C4-2B (cell line): ENCODE measurements around the gene SEC22C.
A peak's percentile ranks its signal among the peaks of the same experiment; 100 is the strongest.

Source experiments
- H3K27ac ChIP-seq: fragments of 450-650 bp; 2 replicates; pipeline ENCODE4 v1.5.1; 2017
- CTCF ChIP-seq: fragments of 450-650 bp; conservative IDR thresholded peaks from 2 replicates; pipeline ENCODE4 v1.5.1; 2017; ENCODE audit warnings: mild to moderate bottlenecking
- ZFX ChIP-seq: fragments of 450-650 bp; IDR thresholded peaks from 2 replicates; pipeline ENCODE4 v1.6.1; 2017

SEC22C gene

DNA sequence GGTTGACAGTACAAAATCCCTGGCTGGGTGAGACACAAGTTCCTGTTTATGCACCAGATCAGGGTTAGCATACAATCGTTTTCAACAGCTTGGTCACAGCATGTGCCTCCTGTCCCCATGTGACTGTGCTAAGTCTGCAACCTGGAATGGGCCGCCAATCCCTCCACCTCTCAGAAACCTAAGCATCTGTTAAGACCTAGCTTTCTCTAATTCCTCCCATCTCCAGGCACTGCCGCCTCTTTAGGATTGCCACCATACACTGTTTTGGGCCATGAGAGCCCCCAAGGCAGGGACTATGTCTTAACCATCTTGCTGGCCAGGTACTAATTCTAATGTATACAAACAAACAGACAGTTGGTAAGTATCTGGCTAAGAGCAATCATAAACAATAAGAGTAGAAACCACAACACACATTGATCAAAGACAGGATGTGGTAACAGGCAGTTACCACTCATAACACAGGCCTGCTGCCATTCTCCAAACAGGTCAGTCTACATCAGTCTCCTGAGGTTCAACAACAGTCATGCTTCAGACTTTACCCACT, 25.6 kb downstream of the SEC22C start:
- no peak for TF ChIP-seq ZFX
- TF ChIP-seq CTCF = no peak
- no peak overlapping the region for H3K27ac ChIP-seq

GRCh38 chr3:42552830-42553229, 28.9 kb downstream of the SEC22C start:
- TF ChIP-seq ZFX (no peak), CTCF (no peak)
- H3K27ac ChIP-seq = no peak overlapping the region

DNA sequence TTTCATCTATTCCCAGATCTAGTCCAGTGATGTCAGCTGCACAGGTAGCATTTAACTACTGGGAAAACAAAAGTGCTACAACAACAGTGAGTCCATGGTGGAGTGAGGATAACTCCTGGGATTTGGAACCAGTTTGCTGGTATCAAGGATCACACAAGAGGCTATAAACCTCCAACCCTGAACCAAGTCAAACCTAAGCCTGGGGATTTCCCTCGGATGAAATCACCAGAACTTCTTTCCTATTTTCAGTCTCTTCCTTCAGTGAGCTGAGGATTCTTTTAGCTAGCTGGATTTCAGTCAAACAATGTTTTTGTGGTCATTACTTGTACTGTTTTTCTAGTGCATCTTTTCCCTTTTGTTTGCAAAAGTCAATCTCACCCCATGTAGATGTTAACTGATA, 31.5 kb downstream of the SEC22C start:
- TF ChIP-seq CTCF (no peak), ZFX (no peak)
- H3K27ac ChIP-seq = no peak overlapping the region

DNA sequence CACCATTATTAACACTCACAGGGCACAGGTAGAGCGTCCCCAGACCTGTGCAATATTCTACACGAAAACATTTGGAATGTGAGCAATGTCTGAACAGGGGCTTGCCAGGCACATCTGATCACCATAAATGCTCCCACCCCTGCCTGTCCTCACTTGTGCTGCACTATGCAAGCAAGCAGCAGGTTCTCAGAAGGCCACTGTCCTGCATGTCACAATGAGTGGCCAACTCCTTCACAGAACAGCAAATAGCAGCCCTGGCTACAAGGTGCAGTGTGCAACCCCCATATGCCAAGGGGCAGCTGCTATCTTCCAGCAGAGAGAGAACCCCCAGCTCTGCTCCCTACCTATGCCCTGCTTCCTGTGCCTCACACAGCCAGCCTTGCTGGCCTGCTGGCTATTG, 32.6 kb downstream of the SEC22C start:
- TF ChIP-seq ZFX (no peak), CTCF (no peak)
- no peak overlapping the region for H3K27ac ChIP-seq

- peak overlapping the region; percentile 53 for H3K27ac ChIP-seq
- TF ChIP-seq CTCF = peak; percentile 96
- TF ChIP-seq ZFX = no peak
These were observed 34.3 kb downstream of the SEC22C start for GRCh38 chr3:42547401-42547945.

- peak overlapping the region; percentile 53 for H3K27ac ChIP-seq
- TF ChIP-seq CTCF (no peak), ZFX (no peak)
These were observed 35.0 kb downstream of the SEC22C start for GRCh38 chr3:42546691-42547213.

GRCh38 chr3:42545284-42545900, 36.4 kb downstream of the SEC22C start:
- H3K27ac ChIP-seq = peak overlapping the region; percentile 98
- TF ChIP-seq ZFX (no peak), CTCF (no peak)
